Astrocyte of the cerebellum (primary cell): ENCODE data around the gene TRDMT1.

Experiments used
- DNase-seq: peaks from one replicate; pipeline ENCODE4 v3.0.0-alpha.2; 2011; ENCODE audit warnings: low read depth
- H3K4me3 ChIP-seq: 2 replicates; pipeline ENCODE4 v1.5.1; 2011; ENCODE audit warnings: mild to moderate bottlenecking, low read depth, low read length, moderate library complexity
- in situ Hi-C: cut with HindIII; loops from 2 replicates; pipeline ENCODE4 v1.10.0; 2017; ENCODE audit warnings: low sequenced_read_pairs
- TF ChIP-seq, protein P1 (sequence below): IDR thresholded peaks from 2 replicates; pipeline ENCODE4 v1.5.1; 2012; ENCODE audit warnings: low read length, low read depth, moderate library complexity, mild to moderate bottlenecking; ENCODE audit errors: missing control alignments

The TRDMT1 gene, protein sequence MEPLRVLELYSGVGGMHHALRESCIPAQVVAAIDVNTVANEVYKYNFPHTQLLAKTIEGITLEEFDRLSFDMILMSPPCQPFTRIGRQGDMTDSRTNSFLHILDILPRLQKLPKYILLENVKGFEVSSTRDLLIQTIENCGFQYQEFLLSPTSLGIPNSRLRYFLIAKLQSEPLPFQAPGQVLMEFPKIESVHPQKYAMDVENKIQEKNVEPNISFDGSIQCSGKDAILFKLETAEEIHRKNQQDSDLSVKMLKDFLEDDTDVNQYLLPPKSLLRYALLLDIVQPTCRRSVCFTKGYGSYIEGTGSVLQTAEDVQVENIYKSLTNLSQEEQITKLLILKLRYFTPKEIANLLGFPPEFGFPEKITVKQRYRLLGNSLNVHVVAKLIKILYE

DNA sequence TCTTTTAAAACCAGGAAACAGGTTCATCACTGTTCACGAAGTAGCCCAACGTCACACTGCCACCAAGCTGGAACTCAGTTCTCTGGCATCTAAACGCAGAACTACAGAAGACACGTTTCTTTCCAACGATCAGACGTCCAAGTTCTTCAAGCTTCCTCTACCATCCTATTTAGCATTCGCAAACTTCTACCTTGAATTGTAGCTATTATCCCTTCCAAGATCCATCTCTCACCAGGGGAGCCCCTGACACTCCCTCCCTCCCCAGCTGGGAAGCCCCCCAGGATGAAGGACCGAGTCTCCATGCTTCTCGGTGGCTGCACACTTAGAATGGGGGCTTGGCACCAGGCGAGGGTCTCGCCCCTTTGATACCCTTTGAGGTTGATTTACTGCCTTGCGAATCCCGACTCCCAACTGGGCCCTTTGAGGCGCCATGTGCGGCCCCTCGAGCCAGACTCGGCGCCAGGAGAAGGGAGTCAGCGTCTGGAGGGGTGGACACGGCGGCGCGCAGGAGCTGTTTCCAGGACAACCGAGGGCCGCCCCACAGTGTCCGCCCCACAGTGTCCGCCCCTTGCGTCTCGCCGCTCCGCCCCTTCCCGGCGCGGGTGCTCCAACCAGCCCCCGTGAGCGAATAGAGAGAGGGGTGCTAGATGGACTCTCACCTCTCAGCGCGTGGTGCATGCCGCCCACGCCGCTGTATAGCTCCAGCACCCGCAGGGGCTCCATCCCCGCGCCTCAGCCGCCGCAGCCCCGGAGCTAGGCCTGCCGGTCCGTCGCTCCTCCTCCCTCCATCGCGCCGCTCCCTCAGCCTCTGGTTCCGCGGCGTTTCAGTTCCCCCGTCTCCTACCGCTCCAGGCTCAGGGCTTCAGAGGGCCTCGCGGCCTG is at the start of gene TRDMT1:
TSS of gene TRDMT1 (minus strand) at position 761 of the 882 bp plus-strand sequence. CDS start at position 723, 38 bp downstream.
- in situ Hi-C loops: loop anchor here (25.0 kb wide), 1 partner anchor 189 kb away; no protein-coding TSS in a partner anchor
- TF ChIP-seq, protein P1, sequence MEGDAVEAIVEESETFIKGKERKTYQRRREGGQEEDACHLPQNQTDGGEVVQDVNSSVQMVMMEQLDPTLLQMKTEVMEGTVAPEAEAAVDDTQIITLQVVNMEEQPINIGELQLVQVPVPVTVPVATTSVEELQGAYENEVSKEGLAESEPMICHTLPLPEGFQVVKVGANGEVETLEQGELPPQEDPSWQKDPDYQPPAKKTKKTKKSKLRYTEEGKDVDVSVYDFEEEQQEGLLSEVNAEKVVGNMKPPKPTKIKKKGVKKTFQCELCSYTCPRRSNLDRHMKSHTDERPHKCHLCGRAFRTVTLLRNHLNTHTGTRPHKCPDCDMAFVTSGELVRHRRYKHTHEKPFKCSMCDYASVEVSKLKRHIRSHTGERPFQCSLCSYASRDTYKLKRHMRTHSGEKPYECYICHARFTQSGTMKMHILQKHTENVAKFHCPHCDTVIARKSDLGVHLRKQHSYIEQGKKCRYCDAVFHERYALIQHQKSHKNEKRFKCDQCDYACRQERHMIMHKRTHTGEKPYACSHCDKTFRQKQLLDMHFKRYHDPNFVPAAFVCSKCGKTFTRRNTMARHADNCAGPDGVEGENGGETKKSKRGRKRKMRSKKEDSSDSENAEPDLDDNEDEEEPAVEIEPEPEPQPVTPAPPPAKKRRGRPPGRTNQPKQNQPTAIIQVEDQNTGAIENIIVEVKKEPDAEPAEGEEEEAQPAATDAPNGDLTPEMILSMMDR: no peak
- peak within 1 kb of the TSS; percentile 50 for H3K4me3 ChIP-seq
- DNase-seq: peak; percentile 72

DNA sequence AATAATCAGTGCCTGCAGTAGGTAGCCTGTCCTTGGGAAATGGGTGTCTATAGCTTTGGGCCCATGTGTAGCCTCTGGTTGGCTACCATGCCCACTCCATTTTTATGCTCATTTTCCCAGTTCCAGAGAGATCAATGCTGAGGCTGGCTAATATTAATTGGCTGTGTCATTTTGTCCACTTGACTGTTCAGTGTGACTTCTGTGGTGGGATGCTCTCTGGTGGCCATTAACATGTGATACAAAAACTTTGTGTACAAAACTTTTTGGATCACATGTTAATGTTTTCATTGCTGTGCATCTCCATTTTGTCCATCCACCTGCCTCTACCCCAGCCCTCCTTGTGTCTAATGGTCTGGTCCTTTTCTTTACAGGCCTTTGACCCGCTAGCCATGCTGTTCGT is 49.3 kb upstream of the TRDMT1 start:
- no peak for DNase-seq
- in situ Hi-C loops: no loop called here

DNA sequence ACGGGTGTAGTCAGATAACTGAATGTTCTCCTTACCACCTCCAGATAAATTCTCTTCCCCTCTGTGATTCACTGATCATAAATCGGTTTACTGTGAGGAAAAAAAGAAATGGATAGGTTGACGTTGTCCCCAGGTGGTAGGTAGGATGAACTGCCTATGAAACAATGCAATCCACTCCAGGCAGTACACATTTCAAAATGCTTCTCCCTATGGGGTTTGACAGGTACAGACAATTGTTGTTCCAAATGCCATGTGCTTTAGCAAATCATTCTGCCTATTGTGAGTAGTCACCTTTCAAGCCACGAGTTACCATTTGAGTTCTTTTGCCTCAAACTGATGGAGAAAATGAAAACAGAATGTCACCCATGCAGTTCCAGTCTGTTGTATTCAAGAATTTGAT is 48.3 kb upstream of the TRDMT1 start:
- in situ Hi-C loops: no loop called here
- no peak overlapping the region for H3K4me3 ChIP-seq
- DNase-seq: no peak
- TF ChIP-seq, protein P1: peak; percentile 62

More for the DNA sequence above, 49.3 kb upstream of the TRDMT1 start:
- TF ChIP-seq, protein P1: no peak
- H3K4me3 ChIP-seq: no peak overlapping the region

DNA sequence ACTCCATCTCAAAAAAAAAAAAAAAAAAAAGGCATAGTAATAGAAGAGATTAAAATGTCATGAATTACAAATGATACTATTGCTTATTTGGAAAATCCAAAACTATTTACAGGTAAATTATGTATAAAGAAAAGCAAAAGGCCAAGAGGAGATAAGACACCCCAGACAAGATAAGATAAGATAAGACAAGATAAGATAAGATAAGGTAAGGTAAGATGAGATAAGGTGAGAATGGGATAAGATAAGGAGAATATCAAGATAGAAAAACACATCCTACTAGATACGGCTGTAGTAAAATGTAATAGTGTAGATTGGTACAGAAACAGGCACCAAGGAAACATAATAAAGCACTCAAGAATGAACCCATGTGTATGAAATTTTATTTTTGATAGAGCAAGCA is 47.5 kb upstream of the TRDMT1 start:
- in situ Hi-C loops: no loop called here
- no peak for DNase-seq
- TF ChIP-seq, protein P1: no peak
- H3K4me3 ChIP-seq: no peak overlapping the region

DNA sequence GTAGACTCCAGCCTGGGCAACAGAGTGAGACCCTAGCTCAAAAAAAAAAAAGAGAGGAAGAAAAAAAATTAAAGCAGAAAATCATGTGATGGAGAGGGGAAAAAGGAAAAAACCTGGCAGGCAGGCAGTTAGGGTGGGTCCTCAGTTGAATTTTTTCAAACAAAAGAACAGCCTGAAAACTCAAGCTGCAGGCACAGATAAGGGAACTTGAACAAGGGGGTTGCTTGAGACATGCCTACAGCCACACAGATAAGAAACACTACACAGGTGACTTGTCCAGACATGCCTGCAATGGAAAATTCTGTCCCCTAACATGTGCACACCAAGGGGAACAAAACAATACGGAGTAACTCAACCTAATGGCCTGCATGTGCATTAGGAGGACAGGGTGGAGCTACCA is 45.7 kb upstream of the TRDMT1 start:
- no peak overlapping the region for H3K4me3 ChIP-seq
- in situ Hi-C loops: no loop called here
- TF ChIP-seq, protein P1: no peak
- no peak for DNase-seq

DNA sequence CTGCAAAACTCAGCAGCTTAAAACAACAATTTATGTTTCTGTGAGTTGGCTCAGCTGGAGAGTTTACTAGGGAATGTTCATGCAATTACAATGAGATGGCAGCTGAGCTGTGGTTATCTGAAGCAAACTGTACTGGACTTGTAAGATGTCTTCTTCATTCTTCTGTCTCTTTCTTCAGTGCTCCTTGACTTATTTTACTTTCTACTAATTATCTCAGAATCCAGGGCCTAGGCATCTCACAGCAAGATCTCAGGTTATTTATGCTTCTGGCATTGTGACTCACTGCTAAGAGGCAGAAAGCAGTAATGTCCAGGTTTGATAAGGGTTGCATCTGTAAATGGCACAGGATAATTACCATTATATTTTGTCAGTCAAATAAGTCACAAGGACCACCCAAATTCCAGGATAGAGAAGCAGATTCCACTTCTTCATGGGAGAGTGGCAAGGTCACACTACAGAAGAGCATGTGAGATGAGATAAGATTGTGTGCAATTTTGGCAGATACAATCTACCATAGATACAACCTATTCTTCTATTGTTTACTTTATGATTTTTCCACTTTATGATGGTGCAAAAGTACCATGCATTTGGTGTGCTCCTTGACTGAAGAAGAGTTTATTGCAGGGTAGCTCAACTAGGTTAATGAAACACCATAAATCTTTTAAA is 43.4 kb upstream of the TRDMT1 start:
- TF ChIP-seq, protein P1: no peak
- in situ Hi-C loops: no loop called here
- no peak overlapping the region for H3K4me3 ChIP-seq
- DNase-seq: no peak
